Aorta (tissue), 5 donors: ENCODE data around the gene DSCAML1. TPM values are rescaled to one million over a fixed set of nuclear protein-coding genes. Genes with fewer than 3 reads are reported as not detected.
"Not testable (repeated sequence)": the region's sequence is repeated elsewhere in the genome, so short reads cannot be mapped to it uniquely, and the experiment has no call there.

Experiments
- ATAC-seq: fragments of 200-7000 bp; cut with Tn5 transposase; one replicate; pipeline ENCODE4 v1.9.1; 2022; ENCODE audit warnings: moderate library complexity; ENCODE audit not compliant: low FRiP score
- DNase-seq, 2 donors: peaks; one replicate each; pipeline ENCODE4 v3.0.0-alpha.2; 2020
- H3K27ac ChIP-seq, 2 donors: one replicate each; pipeline ENCODE4 v1.5.1; 2013; ENCODE audit warnings: low read length in 2 of 2, mild to moderate bottlenecking in 2 of 2, moderate library complexity in 2 of 2, control low read depth in 1 of 2, inconsistent platforms in 1 of 2, low read depth in 1 of 2
- H3K27me3 ChIP-seq, 2 donors: one replicate each; pipeline ENCODE4 v1.6.1; 2013; ENCODE audit warnings: control low read depth in 1 of 2, low read length in 1 of 2, mild to moderate bottlenecking in 1 of 2, moderate library complexity in 1 of 2; ENCODE audit not compliant: insufficient read depth in 2 of 2, control insufficient read depth in 1 of 2
- H3K36me3 ChIP-seq, 2 donors: one replicate each; pipeline ENCODE4 v1.6.1; 2013; ENCODE audit warnings: control low read depth in 1 of 2, low read length in 1 of 2, mild to moderate bottlenecking in 1 of 2; ENCODE audit not compliant: insufficient read depth in 2 of 2, control insufficient read depth in 1 of 2
- H3K4me1 ChIP-seq, 2 donors: one replicate each; pipeline ENCODE4 v1.6.1; 2013; ENCODE audit warnings: low read length in 2 of 2, control low read depth in 1 of 2, mild to moderate bottlenecking in 1 of 2, moderate library complexity in 1 of 2; ENCODE audit not compliant: insufficient read depth in 2 of 2, control insufficient read depth in 1 of 2
- H3K4me3 ChIP-seq, 2 donors: one replicate each; pipeline ENCODE4 v1.5.1; 2013; ENCODE audit warnings: low read length in 2 of 2, control low read depth in 1 of 2, mild to moderate bottlenecking in 1 of 2
- H3K9me3 ChIP-seq: one replicate; pipeline ENCODE4 v1.6.1; 2013; ENCODE audit warnings: mild to moderate bottlenecking, low read length; ENCODE audit not compliant: control insufficient read depth
- WGBS, 2 donors: extraction: QIAGEN DNeasy Blood & Tissue Kit; methylation state at CpG; one replicate each; pipeline ENCODE4 v1.1.7; 2013; 5-methylcytosine and 5-hydroxymethylcytosine counted together
- intact Hi-C, 2 donors: fragments of 100-400 bp; cut with DNase I; formaldehyde crosslinking; loops; one replicate each; pipeline versions ENCODE4 v1.14.2 to v1.15.0; 2022
- polyA plus RNA-seq, 2 donors: library from polyadenylated mRNA; stranded (reverse); fragments of 200-250 nt; gene quantifications; one replicate each; pipeline ENCODE4 v1.2.3, GENCODE V29; 2013
- total RNA-seq, 2 donors: library from RNA; stranded (reverse); fragmentation: NEBNext Ultra II Directional; extraction: Animal tissue kit (Norgen Biotek cat#: 25700); gene quantifications; one replicate each; pipeline ENCODE4 v1.2.1, GENCODE V29; 2021
- donor health status: healthy with polysubstance abuse.
- donor health status: Bipolar disorder and iron deficiency.
- donor health status: DM: no; HTN: no; CAD: no.
- donor health status: DM: no; HTN: no; CAD: no.
- donor health status: DM: yes; HTN: yes; CAD: no.

The DSCAML1 gene
- total and polyA plus RNA-seq, 4 donors, result 0.13 to 2.2 (median 0.58) TPM; not detected in 1

GRCh38 chr11:117763465-117763864 lies 33.6 kb downstream of the DSCAML1 start:
- H3K4me1 ChIP-seq, H3K36me3 ChIP-seq, ATAC-seq, H3K27me3 ChIP-seq, DNase-seq, H3K9me3 ChIP-seq, H3K4me3 ChIP-seq, H3K27ac ChIP-seq, intact Hi-C loops: not testable (repeated sequence)
- WGBS, 2 donors, result 52 to 56% methylated on average over 5 of the region's 5 CpGs

- Histone ChIP-seq H3K27me3 (no peaks in the 10 kb centered on the region), H3K4me3 (no peak overlapping the region), H3K27ac (no peak overlapping the region), H3K36me3 (no peaks in the 10 kb centered on the region), H3K9me3 (no peaks in the 10 kb centered on the region), H3K4me1 (no peaks in the 10 kb centered on the region)
- ATAC-seq (no peak), DNase-seq (no peak)
- intact Hi-C loops, result no loop called here
- WGBS, 2 donors, result 39 to 50% methylated on average over 7 of the region's 7 CpGs
Observed at GRCh38 chr11:117761993-117762392, 35.0 kb downstream of the DSCAML1 start.

- Histone ChIP-seq H3K4me1 (no peaks in the 10 kb centered on the region), H3K27ac (no peak overlapping the region), H3K4me3 (no peak overlapping the region), H3K27me3 (no peaks in the 10 kb centered on the region), H3K9me3 (no peaks in the 10 kb centered on the region), H3K36me3 (no peaks in the 10 kb centered on the region)
- intact Hi-C loops, result no loop called here
- 62 to 63% methylated on average over 8 of the region's 8 CpGs for WGBS, 2 donors
- DNase-seq (no peak), ATAC-seq (no peak)
Observed at GRCh38 chr11:117759305-117759704, 37.7 kb downstream of the DSCAML1 start.

GRCh38 chr11:117754030-117754429 lies 43.0 kb downstream of the DSCAML1 start:
- Histone ChIP-seq H3K4me1 (no peaks in the 10 kb centered on the region), H3K4me3 (no peak overlapping the region), H3K27me3 (no peaks in the 10 kb centered on the region), H3K36me3 (no peaks in the 10 kb centered on the region), H3K27ac (no peak overlapping the region), H3K9me3 (no peaks in the 10 kb centered on the region)
- intact Hi-C loops, result no loop called here
- DNase-seq, result no peak
- no peak for ATAC-seq
- WGBS, 2 donors, result 60 to 67% methylated on average over 4 of the region's 4 CpGs

GRCh38 chr11:117752721-117753237 lies 44.2 kb downstream of the DSCAML1 start:
- no peak overlapping the region for H3K4me3 ChIP-seq
- no peaks in the 10 kb centered on the region for H3K36me3 ChIP-seq
- no peak overlapping the region for H3K27ac ChIP-seq
- H3K27me3 ChIP-seq, result no peaks in the 10 kb centered on the region
- ATAC-seq (no peak), DNase-seq (no peak)
- intact Hi-C loops, result no loop called here
- no peaks in the 10 kb centered on the region for H3K4me1 ChIP-seq
- H3K9me3 ChIP-seq, result no peaks in the 10 kb centered on the region
- 77 to 80% methylated on average over 9 of the region's 9 CpGs for WGBS, 2 donors

GRCh38 chr11:117752071-117752470 lies 44.9 kb downstream of the DSCAML1 start:
- Histone ChIP-seq H3K27ac (no peak overlapping the region), H3K9me3 (no peaks in the 10 kb centered on the region), H3K4me1 (no peaks in the 10 kb centered on the region), H3K27me3 (no peaks in the 10 kb centered on the region), H3K36me3 (no peaks in the 10 kb centered on the region), H3K4me3 (no peak overlapping the region)
- 75 to 76% methylated on average over 2 of the region's 2 CpGs for WGBS, 2 donors
- ATAC-seq (no peak), DNase-seq (no peak)
- intact Hi-C loops, result no loop called here

GRCh38 chr11:117750916-117751662 lies 45.9 kb downstream of the DSCAML1 start:
- no peak for DNase-seq
- WGBS, 2 donors, result 77 to 78% methylated on average over 14 of the region's 14 CpGs
- Histone ChIP-seq H3K4me1 (no peaks in the 10 kb centered on the region), H3K4me3 (no peak overlapping the region), H3K27ac (no peak overlapping the region), H3K27me3 (no peaks in the 10 kb centered on the region), H3K9me3 (no peaks in the 10 kb centered on the region), H3K36me3 (no peaks in the 10 kb centered on the region)
- ATAC-seq, result no peak
- intact Hi-C loops, result no loop called here

- H3K27ac ChIP-seq, result no peak overlapping the region
- H3K4me1 ChIP-seq, result no peaks in the 10 kb centered on the region
- WGBS, 2 donors, result 87% methylated on average over 5 of the region's 5 CpGs
- DNase-seq (no peak), ATAC-seq (no peak)
- intact Hi-C loops, result no loop called here
- H3K9me3 ChIP-seq, result no peaks in the 10 kb centered on the region
- no peak overlapping the region for H3K4me3 ChIP-seq
- H3K36me3 ChIP-seq, result no peaks in the 10 kb centered on the region
- H3K27me3 ChIP-seq, result no peaks in the 10 kb centered on the region
Observed at GRCh38 chr11:117750357-117750756, 46.7 kb downstream of the DSCAML1 start.

- Histone ChIP-seq H3K4me3 (no peak overlapping the region), H3K27ac (no peak overlapping the region), H3K4me1 (no peaks in the 10 kb centered on the region), H3K36me3 (no peaks in the 10 kb centered on the region), H3K9me3 (no peaks in the 10 kb centered on the region), H3K27me3 (no peaks in the 10 kb centered on the region)
- WGBS, 2 donors, result 82 to 89% methylated on average over 8 of the region's 8 CpGs
- DNase-seq, result no peak
- intact Hi-C loops, result no loop called here
- ATAC-seq, result no peak
Observed at GRCh38 chr11:117749541-117749910, 47.5 kb downstream of the DSCAML1 start.
